Stomach (tissue), 9 donors: ENCODE data around the gene LRCH3. TPM values are rescaled to one million over a fixed set of nuclear protein-coding genes. Genes with fewer than 3 reads are reported as not detected.

Experiments used
- DNase-seq, 2 donors: peaks; one replicate each; pipeline versions ENCODE4 v3.0.0 to v3.0.0-alpha.2; 2013 to 2019
- H3K27ac ChIP-seq, 5 donors: fragments of 200-600 bp in 4 of 5; sonication (generic) in 4 of 5; one replicate each; pipeline ENCODE4 v1.5.1; 2013 to 2019; ENCODE audit warnings: mild to moderate bottlenecking in 1 of 5, moderate library complexity in 1 of 5
- H3K27me3 ChIP-seq, 3 donors: fragments of 200-600 bp; sonication (generic); one replicate each; pipeline ENCODE4 v1.5.1; 2017 to 2019; ENCODE audit warnings: mixed run types in 1 of 3
- H3K36me3 ChIP-seq, 4 donors: fragments of 200-600 bp; sonication (generic); 1 replicate in 3 of 4; 2 replicates in 1 of 4; pipeline ENCODE4 v1.5.1; 2016 to 2019
- H3K4me1 ChIP-seq, 4 donors: fragments of 200-600 bp; sonication (generic); one replicate each; pipeline ENCODE4 v1.5.1; 2016 to 2019
- H3K4me3 ChIP-seq, 4 donors: fragments of 200-600 bp; sonication (generic) in 3 of 4; one replicate each; pipeline ENCODE4 v1.5.1; 2016 to 2019; ENCODE audit warnings: mild to moderate bottlenecking in 1 of 4
- H3K9me3 ChIP-seq, 4 donors: fragments of 200-600 bp; sonication (generic); one replicate each; pipeline ENCODE4 v1.5.1; 2016 to 2019
- EP300 ChIP-seq: sonication (generic); formaldehyde crosslinking; IDR thresholded peaks from one replicate; pipeline ENCODE4 v1.6.1; 2017; ENCODE audit warnings: antibody characterized with exemption
- POLR2A ChIP-seq, 4 donors: fragments of 450-650 bp; IDR thresholded peaks; one replicate each; pipeline ENCODE4 v1.6.1; 2016; ENCODE audit warnings: antibody characterized with exemption in 4 of 4, control low read depth in 2 of 4, mild to moderate bottlenecking in 1 of 4, moderate library complexity in 1 of 4
- POLR2AphosphoS5 ChIP-seq, 3 donors: sonication (generic); formaldehyde crosslinking; IDR thresholded peaks; one replicate each; pipeline ENCODE4 v1.6.1; 2016; ENCODE audit warnings: antibody characterized with exemption in 3 of 3
- WGBS, 5 donors: extraction: QIAGEN DNeasy Blood & Tissue Kit in 3 of 5; methylation state at CpG; one replicate each; pipeline versions ENCODE4 v1.1.5 to v1.1.7; 2013 to 2018; 5-methylcytosine and 5-hydroxymethylcytosine counted together
- intact Hi-C: fragments of 100-400 bp; cut with DNase I; formaldehyde crosslinking; loops from one replicate; pipeline ENCODE4 v1.15.1; 2023; ENCODE audit warnings: low total_unique reads
- polyA plus RNA-seq, 3 donors: library from polyadenylated mRNA; stranded (reverse); fragments of 200-250 nt; gene quantifications; one replicate each; pipeline ENCODE4 v1.2.3, GENCODE V29; 2013
- total RNA-seq, 5 donors: library from RNA; depleted of rRNA; stranded (reverse); fragments of >200 nt; gene quantifications; one replicate each; pipeline versions ENCODE4 v1.1.0 to v1.2.3, GENCODE V29; 2014 to 2016
- TF ChIP-seq, protein P1 (sequence below), 7 experiments: fragments of 450-650 bp in 4 of 7; fragments of 200-600 bp in 3 of 7; sonication (generic) in 3 of 7; IDR thresholded peaks; one replicate each; pipeline ENCODE4 v1.5.1; 2016 to 2019; ENCODE audit warnings: antibody characterized with exemption in 7 of 7, control low read depth in 2 of 7, mild to moderate bottlenecking in 1 of 7
- donor health status: healthy with polysubstance abuse.
- donor health status: Bipolar disorder and iron deficiency.
- donor health status: healthy.

Gene LRCH3
- total and polyA plus RNA-seq, 8 donors: 5.9 to 117 (median 36.7) TPM

DNA sequence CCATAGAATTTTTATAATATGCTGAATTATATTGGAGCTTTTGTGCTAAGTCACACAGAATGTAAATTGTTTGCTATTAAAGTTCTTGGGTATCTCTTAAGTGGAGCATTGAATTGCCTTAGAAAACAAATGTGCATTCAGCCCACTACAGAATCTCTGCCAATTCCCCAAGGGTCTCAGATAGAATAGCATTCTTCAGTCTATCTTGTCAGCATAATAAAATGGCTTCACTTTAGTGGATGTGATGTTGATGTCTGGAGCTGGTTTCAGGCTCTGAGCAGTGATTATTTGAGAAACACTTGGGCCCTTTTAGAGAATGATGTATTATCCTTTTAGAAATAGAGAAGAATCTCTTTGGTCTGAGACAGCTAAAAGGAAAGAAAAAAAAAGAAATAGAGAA, 45.2 kb downstream of the LRCH3 start:
- no peak overlapping the region for H3K4me3 ChIP-seq
- no peak for DNase-seq
- no peaks in the 10 kb centered on the region for H3K27me3 ChIP-seq
- no peaks in the 10 kb centered on the region for H3K9me3 ChIP-seq
- peaks cover 30 to 98% (median 86%) of the 10 kb centered on the region in 4 donors for H3K36me3 ChIP-seq
- H3K4me1 ChIP-seq: no peaks in the 10 kb centered on the region
- no peak overlapping the region for H3K27ac ChIP-seq
- intact Hi-C loops: no loop called here
- no peak for TF ChIP-seq POLR2AphosphoS5 (IDR thresholded peaks at IDR 0.05)
- TF ChIP-seq, protein P1, sequence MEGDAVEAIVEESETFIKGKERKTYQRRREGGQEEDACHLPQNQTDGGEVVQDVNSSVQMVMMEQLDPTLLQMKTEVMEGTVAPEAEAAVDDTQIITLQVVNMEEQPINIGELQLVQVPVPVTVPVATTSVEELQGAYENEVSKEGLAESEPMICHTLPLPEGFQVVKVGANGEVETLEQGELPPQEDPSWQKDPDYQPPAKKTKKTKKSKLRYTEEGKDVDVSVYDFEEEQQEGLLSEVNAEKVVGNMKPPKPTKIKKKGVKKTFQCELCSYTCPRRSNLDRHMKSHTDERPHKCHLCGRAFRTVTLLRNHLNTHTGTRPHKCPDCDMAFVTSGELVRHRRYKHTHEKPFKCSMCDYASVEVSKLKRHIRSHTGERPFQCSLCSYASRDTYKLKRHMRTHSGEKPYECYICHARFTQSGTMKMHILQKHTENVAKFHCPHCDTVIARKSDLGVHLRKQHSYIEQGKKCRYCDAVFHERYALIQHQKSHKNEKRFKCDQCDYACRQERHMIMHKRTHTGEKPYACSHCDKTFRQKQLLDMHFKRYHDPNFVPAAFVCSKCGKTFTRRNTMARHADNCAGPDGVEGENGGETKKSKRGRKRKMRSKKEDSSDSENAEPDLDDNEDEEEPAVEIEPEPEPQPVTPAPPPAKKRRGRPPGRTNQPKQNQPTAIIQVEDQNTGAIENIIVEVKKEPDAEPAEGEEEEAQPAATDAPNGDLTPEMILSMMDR (IDR thresholded peaks at IDR 0.05): no peak
- no peak for TF ChIP-seq EP300
- no peak for TF ChIP-seq POLR2A (IDR thresholded peaks at IDR 0.05)

DNA sequence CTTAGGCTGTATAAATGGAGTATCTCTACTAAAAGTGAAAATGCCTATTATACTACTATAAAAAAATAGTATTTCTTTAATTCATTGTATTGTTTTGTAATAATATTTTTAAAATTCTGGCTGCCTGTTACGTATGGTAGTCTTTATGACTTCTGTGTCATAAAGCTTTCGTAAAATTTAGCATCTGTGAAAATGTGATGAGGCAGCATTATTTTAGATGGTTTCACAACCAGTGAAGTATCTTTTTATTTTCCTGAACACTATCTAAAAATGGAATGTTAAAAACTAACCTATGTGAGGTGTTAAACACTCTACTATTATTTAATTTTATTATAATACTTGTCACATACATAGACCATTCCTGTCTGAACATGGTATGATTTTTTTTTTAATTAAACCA, 46.2 kb downstream of the LRCH3 start:
- H3K9me3 ChIP-seq: no peaks in the 10 kb centered on the region
- H3K27ac ChIP-seq: no peak overlapping the region
- intact Hi-C loops: no loop called here
- no peak for DNase-seq
- WGBS, 5 donors: 93 to 97% (median 96%) methylated on average over 2 of the region's 2 CpGs
- no peak overlapping the region for H3K4me3 ChIP-seq
- peaks cover 32 to 98% (median 86%) of the 10 kb centered on the region in 4 donors for H3K36me3 ChIP-seq
- TF ChIP-seq, protein P1 (IDR thresholded peaks at IDR 0.05): no peak
- TF ChIP-seq POLR2AphosphoS5 (IDR thresholded peaks at IDR 0.05) (no peak), EP300 (no peak), POLR2A (IDR thresholded peaks at IDR 0.05) (no peak)
- H3K27me3 ChIP-seq: no peaks in the 10 kb centered on the region
- H3K4me1 ChIP-seq: no peaks in the 10 kb centered on the region

DNA sequence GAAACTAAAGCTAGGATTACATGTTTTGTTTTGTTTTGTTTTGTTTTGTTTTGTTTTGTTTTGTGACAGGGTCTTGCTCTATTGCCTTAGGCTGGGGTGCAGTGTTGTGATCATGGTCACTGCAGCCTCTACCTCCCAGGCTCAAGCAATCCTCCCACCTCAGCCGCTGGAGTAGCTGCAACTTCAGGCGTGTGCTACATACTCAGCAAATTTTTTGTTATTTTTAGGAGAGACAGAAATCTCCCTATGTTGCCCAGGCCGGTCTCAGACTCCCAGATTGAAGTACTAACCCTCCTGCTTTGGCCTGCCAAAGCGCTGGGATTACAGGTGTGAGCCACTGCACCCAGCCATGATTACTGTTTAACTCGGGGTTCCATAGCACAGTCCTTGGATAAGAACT, 50.7 kb downstream of the LRCH3 start:
- H3K4me1 ChIP-seq: no peaks in the 10 kb centered on the region
- intact Hi-C loops: no loop called here
- H3K27me3 ChIP-seq: no peaks in the 10 kb centered on the region
- TF ChIP-seq POLR2AphosphoS5 (IDR thresholded peaks at IDR 0.05): no peak
- no peak for TF ChIP-seq EP300
- no peak for TF ChIP-seq POLR2A (IDR thresholded peaks at IDR 0.05)
- TF ChIP-seq, protein P1 (IDR thresholded peaks at IDR 0.05): no peak
- WGBS, 5 donors: 91 to 98% (median 94%) methylated on average over 5 of the region's 5 CpGs
- H3K4me3 ChIP-seq: no peak overlapping the region
- H3K36me3 ChIP-seq: peaks cover 44 to 95% (median 88%) of the 10 kb centered on the region in 4 donors
- H3K27ac ChIP-seq: no peak overlapping the region
- no peaks in the 10 kb centered on the region for H3K9me3 ChIP-seq
- no peak for DNase-seq

DNA sequence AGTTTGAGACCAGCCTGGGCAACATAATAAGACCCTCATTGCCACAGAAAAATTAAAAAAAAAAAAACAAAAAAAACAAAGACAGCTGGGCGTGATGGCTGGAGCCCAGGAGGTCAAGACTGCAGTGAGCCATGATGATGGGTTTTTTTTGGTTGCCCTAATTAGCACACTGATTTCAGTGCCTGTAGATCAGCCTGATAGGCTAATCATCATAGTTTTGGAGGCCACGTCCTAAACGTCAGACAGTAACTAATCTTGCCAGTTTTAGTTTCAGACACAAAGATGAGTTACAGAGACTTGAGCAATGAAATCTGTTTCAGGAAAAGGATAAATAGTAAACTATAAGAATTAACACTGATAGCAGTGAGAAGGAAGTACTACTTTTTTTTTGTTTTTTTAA, 55.4 kb downstream of the LRCH3 start:
- Histone ChIP-seq H3K4me1 (peaks cover 0 to 14% (median 6%) of the 10 kb centered on the region in 4 donors), H3K4me3 (no peak overlapping the region), H3K9me3 (no peaks in the 10 kb centered on the region), H3K27ac (no peak overlapping the region), H3K36me3 (peaks cover 37 to 85% (median 81%) of the 10 kb centered on the region in 4 donors), H3K27me3 (no peaks in the 10 kb centered on the region)
- TF ChIP-seq, protein P1 (IDR thresholded peaks at IDR 0.05): no peak
- TF ChIP-seq EP300 (no peak), POLR2A (IDR thresholded peaks at IDR 0.05) (no peak), POLR2AphosphoS5 (IDR thresholded peaks at IDR 0.05) (no peak)
- 53 to 87% (median 81%) methylated on average over 3 of the region's 3 CpGs for WGBS, 5 donors
- intact Hi-C loops: no loop called here
- DNase-seq: no peak
